Activated CD4-positive, alpha-beta T cell treated with anti-CD3 and anti-CD28 coated beads, Interleukin-2, amount 10 ng/mL, durations not matched to agents 24 days and 14 days (primary cell): ENCODE results near the gene VLDLR. TPM values are rescaled to one million over a fixed set of nuclear protein-coding genes. Genes with fewer than 3 reads are reported as not detected.
"Not testable (repeated sequence)": the region's sequence is repeated elsewhere in the genome, so short reads cannot be mapped to it uniquely, and the experiment has no call there.

Experiments used
- DNase-seq: peaks from one replicate; pipeline ENCODE4 v3.0.0; 2022
- H3K27ac Mint-ChIP-seq: one replicate; pipeline ENCODE4 v1.8.0; 2022; ENCODE audit warnings: mild to moderate bottlenecking, mixed read lengths
- H3K27me3 Mint-ChIP-seq: one replicate; pipeline ENCODE4 v1.8.0; 2022; ENCODE audit warnings: mixed read lengths
- H3K36me3 Mint-ChIP-seq: one replicate; pipeline ENCODE4 v1.8.0; 2022; ENCODE audit warnings: low read depth, mild to moderate bottlenecking, mixed read lengths
- H3K4me1 Mint-ChIP-seq: one replicate; pipeline ENCODE4 v1.8.0; 2021; ENCODE audit warnings: mixed read lengths
- H3K4me3 Mint-ChIP-seq: one replicate; pipeline ENCODE4 v1.8.0; 2022; ENCODE audit warnings: mild to moderate bottlenecking, moderate library complexity, mixed read lengths
- H3K9me3 Mint-ChIP-seq: one replicate; pipeline ENCODE4 v1.8.0; 2021; ENCODE audit warnings: mixed read lengths
- intact Hi-C: fragments of 100-400 bp; cut with micrococcal nuclease; formaldehyde crosslinking; loops from one replicate; pipeline ENCODE4 v1.15.1; 2023
- total RNA-seq: library from RNA; stranded (reverse); gene quantifications from 2 replicates; pipeline ENCODE4 v1.2.3, GENCODE V29; 2022

Gene VLDLR
- total RNA-seq, 1 donor from 2014 or later, result 7.3 TPM

DNA sequence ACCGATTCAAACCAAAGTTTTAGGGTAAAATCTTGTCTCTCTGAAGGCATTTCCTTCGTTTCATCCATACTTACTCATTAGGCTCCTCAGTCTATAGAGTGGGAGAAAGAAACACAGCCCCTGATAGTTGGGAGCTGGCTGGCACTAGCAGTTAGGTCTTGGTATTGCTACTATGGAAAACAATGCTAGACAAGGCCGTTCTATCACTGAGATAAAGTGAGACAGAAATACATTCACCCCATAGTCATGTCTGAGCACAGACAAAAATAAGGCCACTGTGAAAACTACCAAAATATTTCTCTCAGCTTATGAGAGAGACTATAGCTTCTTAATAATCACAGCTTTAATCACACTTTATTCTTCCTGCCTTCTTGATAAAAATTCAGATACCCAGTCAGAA is 67.0 kb downstream of the VLDLR start:
- DNase-seq, result no peak
- no peak overlapping the region for H3K27ac Mint-ChIP-seq
- H3K4me3 Mint-ChIP-seq, result no peak overlapping the region
- H3K9me3 Mint-ChIP-seq, result no peaks in the 10 kb centered on the region
- H3K27me3 Mint-ChIP-seq, result no peaks in the 10 kb centered on the region
- intact Hi-C loops, result no loop called here
- H3K4me1 Mint-ChIP-seq, result no peaks in the 10 kb centered on the region
- H3K36me3 Mint-ChIP-seq, result no peaks in the 10 kb centered on the region

DNA sequence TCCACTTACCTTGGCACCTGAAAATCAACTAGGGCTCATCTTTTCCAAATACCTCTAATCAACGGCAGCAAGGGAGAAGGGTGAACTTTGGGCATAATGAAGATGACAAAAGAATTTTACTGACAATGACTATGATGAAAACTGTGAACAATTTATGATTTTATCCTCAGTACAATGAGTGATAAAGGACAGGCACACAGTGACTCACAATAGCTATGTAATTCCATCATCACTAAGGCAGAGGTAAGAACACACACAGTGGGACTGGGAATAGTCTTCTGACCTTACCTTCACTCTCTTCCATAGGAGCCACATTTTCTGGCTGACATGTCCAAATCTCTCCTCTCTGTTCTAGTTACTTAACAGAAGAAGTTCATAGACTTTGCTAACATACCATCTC is 69.6 kb downstream of the VLDLR start:
- H3K4me1 Mint-ChIP-seq, result no peaks in the 10 kb centered on the region
- intact Hi-C loops, result no loop called here
- no peaks in the 10 kb centered on the region for H3K27me3 Mint-ChIP-seq
- H3K36me3 Mint-ChIP-seq, result no peaks in the 10 kb centered on the region
- H3K27ac Mint-ChIP-seq, result no peak overlapping the region
- H3K9me3 Mint-ChIP-seq, result no peaks in the 10 kb centered on the region
- H3K4me3 Mint-ChIP-seq, result no peak overlapping the region
- DNase-seq, result no peak

DNA sequence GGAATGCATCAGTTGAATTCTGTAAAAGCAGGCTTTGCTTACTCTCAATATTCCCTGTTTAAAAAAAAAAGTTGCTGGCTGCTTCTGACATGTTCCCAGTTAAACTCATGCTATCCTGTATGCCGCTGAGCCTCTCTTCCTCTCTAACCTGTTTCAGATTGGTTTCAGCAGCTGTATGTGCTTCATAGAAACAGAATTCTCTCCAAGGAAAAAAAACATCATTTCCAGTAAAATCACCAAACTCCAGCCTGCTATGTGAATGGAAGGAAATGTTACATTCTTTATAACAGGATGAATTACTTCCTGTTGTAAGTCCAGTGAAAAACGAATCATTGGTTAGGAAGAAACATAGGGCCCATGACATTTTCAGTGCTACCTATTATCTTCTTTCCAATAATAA is 70.0 kb downstream of the VLDLR start:
- Mint-ChIP-seq H3K4me3 (no peak overlapping the region), H3K4me1 (no peaks in the 10 kb centered on the region), H3K36me3 (no peaks in the 10 kb centered on the region), H3K27me3 (no peaks in the 10 kb centered on the region), H3K9me3 (no peaks in the 10 kb centered on the region), H3K27ac (no peak overlapping the region)
- DNase-seq, result no peak
- intact Hi-C loops, result no loop called here

DNA sequence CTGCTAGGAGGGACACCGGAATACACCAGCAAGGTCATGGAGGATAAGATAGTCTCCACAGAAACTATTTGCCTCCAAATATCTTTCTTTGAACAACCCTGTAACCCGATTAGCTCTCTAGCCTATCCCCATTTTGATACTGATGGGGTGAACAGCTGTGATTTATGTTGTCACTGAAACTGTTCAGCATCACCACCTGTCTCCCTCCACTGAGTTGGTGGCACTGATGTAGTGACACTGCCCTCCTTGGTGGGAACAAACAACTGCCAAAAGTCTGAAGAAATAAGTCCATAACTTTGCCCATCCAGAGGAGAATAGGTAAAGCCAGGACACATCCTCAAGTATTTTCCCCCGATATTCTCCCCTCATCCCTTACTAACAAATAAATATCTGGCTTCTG is 71.5 kb downstream of the VLDLR start:
- H3K4me1 Mint-ChIP-seq, result no peaks in the 10 kb centered on the region
- no peak for DNase-seq
- H3K9me3 Mint-ChIP-seq, result no peaks in the 10 kb centered on the region
- intact Hi-C loops, result no loop called here
- H3K27me3 Mint-ChIP-seq, result no peaks in the 10 kb centered on the region
- no peak overlapping the region for H3K27ac Mint-ChIP-seq
- no peaks in the 10 kb centered on the region for H3K36me3 Mint-ChIP-seq
- no peak overlapping the region for H3K4me3 Mint-ChIP-seq

DNA sequence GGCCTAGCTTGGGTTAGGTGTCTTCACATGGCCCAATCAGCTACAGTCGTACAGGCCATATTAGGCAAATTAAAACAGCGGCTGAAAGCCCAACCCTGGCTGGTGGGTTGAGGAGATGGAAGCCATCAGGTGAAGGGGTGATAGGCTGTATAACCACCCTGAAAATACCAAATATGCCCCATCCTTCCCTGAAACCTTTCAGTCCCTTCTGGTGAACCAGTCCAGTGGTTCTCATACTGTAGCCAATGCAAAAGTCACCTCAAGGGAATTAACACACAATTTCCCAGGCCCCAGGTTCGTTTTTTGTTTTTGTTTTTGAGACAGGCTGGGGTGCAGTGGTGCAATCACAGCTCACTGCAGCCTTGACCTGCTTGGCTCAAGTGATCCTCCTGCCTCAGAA is 75.9 kb downstream of the VLDLR start:
- Mint-ChIP-seq H3K27me3 (no peaks in the 10 kb centered on the region), H3K9me3 (no peaks in the 10 kb centered on the region), H3K4me3 (no peak overlapping the region), H3K27ac (no peak overlapping the region), H3K36me3 (no peaks in the 10 kb centered on the region), H3K4me1 (no peaks in the 10 kb centered on the region)
- intact Hi-C loops, result no loop called here
- no peak for DNase-seq

DNA sequence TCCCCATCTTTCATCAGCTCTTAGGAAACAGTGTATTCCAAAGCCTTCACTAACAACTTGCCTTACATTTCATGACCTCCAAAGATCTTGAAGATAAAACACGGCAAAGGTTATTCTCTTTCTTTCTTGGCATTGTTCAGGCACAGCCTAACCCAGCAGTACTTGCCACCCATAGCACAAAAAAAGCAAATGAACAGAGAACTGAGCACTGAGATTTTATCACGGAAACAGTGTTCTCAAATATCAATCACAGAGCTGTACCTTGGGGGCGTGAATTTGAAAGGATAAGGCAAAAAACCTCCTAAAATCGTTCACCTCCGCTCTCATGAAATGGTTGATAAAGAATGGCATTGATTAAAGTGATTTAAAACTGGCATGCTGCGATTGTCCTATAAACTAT is 78.8 kb downstream of the VLDLR start:
- no peaks in the 10 kb centered on the region for H3K36me3 Mint-ChIP-seq
- no peaks in the 10 kb centered on the region for H3K4me1 Mint-ChIP-seq
- DNase-seq, result no peak
- no peaks in the 10 kb centered on the region for H3K9me3 Mint-ChIP-seq
- intact Hi-C loops, result no loop called here
- H3K27ac Mint-ChIP-seq, result no peak overlapping the region
- no peaks in the 10 kb centered on the region for H3K27me3 Mint-ChIP-seq
- H3K4me3 Mint-ChIP-seq, result no peak overlapping the region

- no peak overlapping the region for H3K4me3 Mint-ChIP-seq
- no peaks in the 10 kb centered on the region for H3K27me3 Mint-ChIP-seq
- no peaks in the 10 kb centered on the region for H3K4me1 Mint-ChIP-seq
- intact Hi-C loops, result no loop called here
- no peak overlapping the region for H3K27ac Mint-ChIP-seq
- H3K9me3 Mint-ChIP-seq, result no peaks in the 10 kb centered on the region
- H3K36me3 Mint-ChIP-seq, result no peaks in the 10 kb centered on the region
- DNase-seq, result no peak
Measured at GRCh38 chr9:2700909-2701550, 79.4 kb downstream of the VLDLR start.

DNA sequence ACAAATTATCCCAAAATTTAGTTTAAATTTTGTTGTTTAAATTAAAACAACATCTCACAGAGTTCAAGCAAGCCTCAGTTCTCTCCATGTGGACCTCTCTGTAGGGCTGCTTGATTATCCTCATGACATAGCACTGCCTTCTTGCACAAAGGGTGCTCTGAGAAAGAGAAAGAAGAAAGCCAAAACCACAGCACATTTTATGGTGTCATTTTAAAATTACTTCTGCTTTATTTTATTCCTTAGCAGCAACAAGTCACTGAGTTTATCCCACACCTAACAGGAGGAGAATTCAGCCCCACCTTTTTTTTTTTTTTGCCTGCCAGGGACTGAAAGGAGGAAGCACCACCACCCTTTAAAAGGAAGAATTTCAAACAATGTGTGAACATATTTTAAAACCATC is 82.9 kb downstream of the VLDLR start:
- H3K4me1 Mint-ChIP-seq, result no peaks in the 10 kb centered on the region
- DNase-seq, result no peak
- H3K27ac Mint-ChIP-seq, result no peak overlapping the region
- intact Hi-C loops, result no loop called here
- no peaks in the 10 kb centered on the region for H3K36me3 Mint-ChIP-seq
- no peak overlapping the region for H3K4me3 Mint-ChIP-seq
- H3K27me3 Mint-ChIP-seq, result no peaks in the 10 kb centered on the region
- peaks cover 7% of the 10 kb centered on the region for H3K9me3 Mint-ChIP-seq

GRCh38 chr9:2707256-2707655 is 85.7 kb downstream of the VLDLR start:
- H3K4me3 Mint-ChIP-seq, H3K36me3 Mint-ChIP-seq, H3K9me3 Mint-ChIP-seq, H3K27me3 Mint-ChIP-seq, intact Hi-C loops, H3K4me1 Mint-ChIP-seq, H3K27ac Mint-ChIP-seq, DNase-seq: not testable (repeated sequence)

Other genes starting within 250 kb of the VLDLR start
- gene KCNV2, start 95.7 kb downstream of the VLDLR start, total RNA-seq, result not detected in 2 replicates
- gene PUM3, start 222.3 kb downstream of the VLDLR start, total RNA-seq, result 155 and 162 TPM in 2 replicates